ENCODE measurements around the gene AKIP1. TPM values are rescaled to one million over a fixed set of nuclear protein-coding genes. Genes with fewer than 3 reads are reported as not detected.

The AKIP1 gene
- total and polyA plus RNA-seq, 2 donors (not counting 3 experiments of a cell fraction or from before 2014, with no cell fraction given): 21.9 to 32.4 TPM

DNA sequence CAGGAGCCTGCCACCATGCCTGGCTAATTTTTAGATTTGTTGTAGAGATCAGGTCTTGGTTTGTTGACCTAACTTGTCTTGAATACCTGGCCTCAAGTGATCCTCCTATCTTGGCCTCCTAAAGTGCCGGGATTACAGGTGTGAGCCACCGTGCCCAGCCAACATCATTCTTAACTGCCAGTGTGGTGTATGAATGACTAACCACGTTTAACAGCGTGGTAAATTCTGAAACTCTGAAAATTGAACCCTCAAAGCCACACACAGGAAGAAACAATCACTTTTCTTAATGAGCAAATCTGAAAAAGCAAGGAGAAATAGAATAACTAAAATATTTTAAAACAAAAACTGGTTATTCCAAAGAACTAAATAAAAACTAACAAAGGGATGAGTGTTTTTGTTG lies 45.9 kb downstream of the AKIP1 start:
- no peak for FAIRE-seq
- peaks cover 12% of the 10 kb centered on the region for H3K79me2 ChIP-seq (ENCODE audit: control insufficient read depth, insufficient read depth, low read length)
- H3K4me1 ChIP-seq (ENCODE audit: control insufficient read depth, extremely low read depth, insufficient read depth, low read length): no peaks in the 10 kb centered on the region
- dilution Hi-C loops (cut with MboI; ENCODE audit: extremely low pct_ligation_motif_present, low sequenced_read_pairs): no loop called here
- peaks cover 5 to 6% of the 10 kb centered on the region in 2 experiments for H3K36me3 ChIP-seq (ENCODE audit: control insufficient read depth in 2 of 2, extremely low read depth in 1 of 2, insufficient read depth in 2 of 2, low read length in 2 of 2)
- TF ChIP-seq, protein P1, sequence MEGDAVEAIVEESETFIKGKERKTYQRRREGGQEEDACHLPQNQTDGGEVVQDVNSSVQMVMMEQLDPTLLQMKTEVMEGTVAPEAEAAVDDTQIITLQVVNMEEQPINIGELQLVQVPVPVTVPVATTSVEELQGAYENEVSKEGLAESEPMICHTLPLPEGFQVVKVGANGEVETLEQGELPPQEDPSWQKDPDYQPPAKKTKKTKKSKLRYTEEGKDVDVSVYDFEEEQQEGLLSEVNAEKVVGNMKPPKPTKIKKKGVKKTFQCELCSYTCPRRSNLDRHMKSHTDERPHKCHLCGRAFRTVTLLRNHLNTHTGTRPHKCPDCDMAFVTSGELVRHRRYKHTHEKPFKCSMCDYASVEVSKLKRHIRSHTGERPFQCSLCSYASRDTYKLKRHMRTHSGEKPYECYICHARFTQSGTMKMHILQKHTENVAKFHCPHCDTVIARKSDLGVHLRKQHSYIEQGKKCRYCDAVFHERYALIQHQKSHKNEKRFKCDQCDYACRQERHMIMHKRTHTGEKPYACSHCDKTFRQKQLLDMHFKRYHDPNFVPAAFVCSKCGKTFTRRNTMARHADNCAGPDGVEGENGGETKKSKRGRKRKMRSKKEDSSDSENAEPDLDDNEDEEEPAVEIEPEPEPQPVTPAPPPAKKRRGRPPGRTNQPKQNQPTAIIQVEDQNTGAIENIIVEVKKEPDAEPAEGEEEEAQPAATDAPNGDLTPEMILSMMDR (IDR thresholded peaks at IDR 0.05; ENCODE audit: extremely low read depth in 1 of 2, insufficient read depth in 1 of 2, low read depth in 1 of 2, low read length in 2 of 2): no peak
- TF ChIP-seq FOS (IDR thresholded peaks at IDR 0.05; ENCODE audit: borderline replicate concordance, insufficient read depth, low read length) (no peak), MAX (IDR thresholded peaks at IDR 0.05; ENCODE audit: insufficient read depth, insufficient read length) (no peak)
- CTCF ChIA-PET: interaction anchor here (1.0 to 1.3 kb wide), 4 partner anchors 8 to 43 kb away, joined by 3 to 4 read pairs (median 4); partner anchors contain the start of gene ASCL3
- no peak overlapping the region for H3K4me3 ChIP-seq (replicated peaks in 1 of 3; ENCODE audit: insufficient read depth in 1 of 3, low read depth in 1 of 3, low read length in 3 of 3)
- H3K4me2 ChIP-seq (ENCODE audit: insufficient read depth, low read length): no peak overlapping the region
- no peak for DNase-seq (ENCODE audit: low read depth, low spot score)
- no peak overlapping the region for H3K9ac ChIP-seq (replicated peaks; ENCODE audit: extremely low read depth, insufficient read depth, low read length)
- no peaks in the 10 kb centered on the region for H3K27me3 ChIP-seq (ENCODE audit: control insufficient read depth in 2 of 2, insufficient read depth in 2 of 2, low read length in 2 of 2)
- BruUV-seq (replicated peaks): no TSS peak
- no peaks in the 10 kb centered on the region for H4K20me1 ChIP-seq (replicated peaks; ENCODE audit: control insufficient read depth, extremely low read depth, insufficient read depth, low read length)
- no peaks in the 10 kb centered on the region for H3K9me1 ChIP-seq (replicated peaks; ENCODE audit: control insufficient read depth, extremely low read depth, insufficient read depth, low read length)
- POLR2A ChIA-PET: no interaction called here
- intact Hi-C loops (cut with micrococcal nuclease): loop anchor here (5.0 kb wide), 2 partner anchors 125 to 345 kb away; no protein-coding TSS in a partner anchor
- H3K27ac ChIP-seq (ENCODE audit: insufficient read depth, low read depth, low read length): no peak overlapping the region
- no peaks in the 10 kb centered on the region for H3K9me3 ChIP-seq (replicated peaks; ENCODE audit: control insufficient read depth, insufficient read depth, low read length)
- no peak overlapping the region for H2AFZ ChIP-seq (ENCODE audit: low read depth, low read length)

- H4K20me1 ChIP-seq (replicated peaks; ENCODE audit: control insufficient read depth, extremely low read depth, insufficient read depth, low read length): no peaks in the 10 kb centered on the region
- H3K4me1 ChIP-seq (ENCODE audit: control insufficient read depth, extremely low read depth, insufficient read depth, low read length): peaks cover 15% of the 10 kb centered on the region
- DNase-seq (ENCODE audit: low read depth, low spot score): peak; percentile 87
- dilution Hi-C loops (cut with MboI; ENCODE audit: extremely low pct_ligation_motif_present, low sequenced_read_pairs): no loop called here
- no peaks in the 10 kb centered on the region for H3K9me3 ChIP-seq (replicated peaks; ENCODE audit: control insufficient read depth, insufficient read depth, low read length)
- CTCF ChIA-PET: interaction anchor here (0.6 to 3.5 kb wide), 60 partner anchors 9 to 1830 kb away, joined by 3 to 140 read pairs (median 4); partner anchors contain the start of genes AKIP1, ASCL3, C11orf16 and RPL27A
- no peak overlapping the region for H2AFZ ChIP-seq (ENCODE audit: low read depth, low read length)
- H3K79me2 ChIP-seq (ENCODE audit: control insufficient read depth, insufficient read depth, low read length): peaks cover 27% of the 10 kb centered on the region
- no peak overlapping the region for H3K4me3 ChIP-seq (replicated peaks in 1 of 3; ENCODE audit: insufficient read depth in 1 of 3, low read depth in 1 of 3, low read length in 3 of 3)
- peaks cover 3 to 6% of the 10 kb centered on the region in 2 experiments for H3K36me3 ChIP-seq (ENCODE audit: control insufficient read depth in 2 of 2, extremely low read depth in 1 of 2, insufficient read depth in 2 of 2, low read length in 2 of 2)
- POLR2A ChIA-PET: interaction anchor here (0.6 to 0.7 kb wide), 2 partner anchors 169 to 234 kb away, joined by 3 to 5 read pairs; no protein-coding TSS in a partner anchor
- no peak for TF ChIP-seq POLR2A (IDR thresholded peaks at IDR 0.05; ENCODE audit: low read depth, low read length)
- TF ChIP-seq, protein P1 (IDR thresholded peaks at IDR 0.05; ENCODE audit: extremely low read depth in 1 of 2, insufficient read depth in 1 of 2, low read depth in 1 of 2, low read length in 2 of 2): peak; percentile 38 to 65
- H3K27ac ChIP-seq (ENCODE audit: insufficient read depth, low read depth, low read length): no peak overlapping the region
- no TSS peak for BruUV-seq (replicated peaks)
- H3K27me3 ChIP-seq (ENCODE audit: control insufficient read depth in 2 of 2, insufficient read depth in 2 of 2, low read length in 2 of 2): no peaks in the 10 kb centered on the region
- FAIRE-seq: peak; percentile 75
- intact Hi-C loops (cut with micrococcal nuclease): loop anchor here (1.0 to 5.0 kb wide), 6 partner anchors 45 to 621 kb away; no protein-coding TSS in a partner anchor
- no peak overlapping the region for H3K9ac ChIP-seq (replicated peaks; ENCODE audit: extremely low read depth, insufficient read depth, low read length)
- H3K9me1 ChIP-seq (replicated peaks; ENCODE audit: control insufficient read depth, extremely low read depth, insufficient read depth, low read length): no peaks in the 10 kb centered on the region
- H3K4me2 ChIP-seq (ENCODE audit: insufficient read depth, low read length): no peak overlapping the region
Measured at GRCh38 chr11:8959546-8960166, 48.7 kb downstream of the AKIP1 start.
